Measurements from ENCODE around the gene ATP10D. TPM values are rescaled to one million over a fixed set of nuclear protein-coding genes. Genes with fewer than 3 reads are reported as not detected.

Gene ATP10D
- polyA plus RNA-seq, 3 donors: 40.0 to 61.8 (median 48.7) TPM

DNA sequence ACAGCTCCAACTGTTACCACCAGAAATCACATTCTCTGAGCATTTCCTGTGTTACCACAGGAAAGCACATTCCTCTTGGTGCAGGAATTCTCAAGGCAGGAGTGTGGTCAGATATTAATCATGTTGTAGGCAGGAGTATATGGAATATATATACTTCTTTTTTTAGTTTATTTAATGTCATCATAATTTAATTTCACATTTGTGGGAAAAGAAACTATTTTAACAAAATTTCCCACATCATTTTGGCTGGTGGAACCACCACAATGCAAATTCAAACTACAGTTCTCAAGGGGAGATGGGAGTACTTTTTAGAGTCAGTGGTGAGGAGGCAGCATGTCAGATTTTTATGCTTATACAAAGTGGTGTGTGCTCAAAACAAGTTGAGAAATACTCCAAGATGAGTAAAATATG is 139.0 kb downstream of the ATP10D start:
- no peak for DNase-seq (ENCODE audit: extremely low read depth in 1 of 11, low read depth in 9 of 11, low spot score in 4 of 11)

- DNase-seq (ENCODE audit: extremely low read depth in 1 of 11, low read depth in 9 of 11, low spot score in 4 of 11): no peak
These were observed 146.1 kb downstream of the ATP10D start for GRCh38 chr4:47631161-47631560.

DNA sequence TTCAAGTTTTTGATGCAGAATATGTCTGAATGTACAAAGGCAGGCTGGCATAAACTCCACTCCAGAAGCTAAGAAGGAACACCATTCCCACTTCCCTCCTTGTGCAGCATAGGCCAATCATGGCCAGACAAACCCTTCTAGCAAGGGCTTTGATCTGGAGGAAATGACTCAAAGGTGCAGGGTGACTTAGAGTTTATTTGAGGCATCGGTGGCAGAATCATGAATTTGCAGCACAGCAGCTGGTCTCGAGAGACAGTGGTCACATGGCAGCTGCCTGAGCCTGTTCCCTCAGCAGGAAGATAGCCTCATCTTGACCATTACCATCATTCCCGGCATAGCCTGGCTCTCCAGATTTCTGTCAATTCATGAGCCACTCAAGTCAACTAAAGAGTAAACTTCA is 154.5 kb downstream of the ATP10D start:
- DNase-seq (ENCODE audit: extremely low read depth in 1 of 11, low read depth in 9 of 11, low spot score in 4 of 11): no peak

GRCh38 chr4:47640911-47641310 is 155.8 kb downstream of the ATP10D start:
- no peak for DNase-seq (ENCODE audit: extremely low read depth in 1 of 11, low read depth in 9 of 11, low spot score in 4 of 11)

DNA sequence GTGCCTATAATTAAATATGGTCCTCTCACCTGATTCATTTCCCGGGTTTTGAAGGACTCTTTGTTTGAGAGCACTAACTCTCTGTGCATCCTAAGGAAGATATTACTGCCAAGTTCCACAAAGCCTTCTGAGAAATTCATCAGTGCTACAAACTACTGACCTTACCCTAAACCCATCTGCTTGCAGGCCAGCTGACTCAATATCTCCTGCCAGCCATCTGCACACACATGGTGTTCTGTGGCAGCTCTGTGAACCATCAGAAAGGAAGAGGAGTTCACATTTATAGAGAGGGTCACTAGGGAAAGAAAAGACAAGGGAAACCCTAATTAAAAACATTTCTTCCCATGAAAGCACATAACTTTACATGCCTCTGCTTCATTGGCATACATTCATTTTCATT is 156.7 kb downstream of the ATP10D start:
- no peak for DNase-seq (ENCODE audit: extremely low read depth in 1 of 11, low read depth in 9 of 11, low spot score in 4 of 11)

DNA sequence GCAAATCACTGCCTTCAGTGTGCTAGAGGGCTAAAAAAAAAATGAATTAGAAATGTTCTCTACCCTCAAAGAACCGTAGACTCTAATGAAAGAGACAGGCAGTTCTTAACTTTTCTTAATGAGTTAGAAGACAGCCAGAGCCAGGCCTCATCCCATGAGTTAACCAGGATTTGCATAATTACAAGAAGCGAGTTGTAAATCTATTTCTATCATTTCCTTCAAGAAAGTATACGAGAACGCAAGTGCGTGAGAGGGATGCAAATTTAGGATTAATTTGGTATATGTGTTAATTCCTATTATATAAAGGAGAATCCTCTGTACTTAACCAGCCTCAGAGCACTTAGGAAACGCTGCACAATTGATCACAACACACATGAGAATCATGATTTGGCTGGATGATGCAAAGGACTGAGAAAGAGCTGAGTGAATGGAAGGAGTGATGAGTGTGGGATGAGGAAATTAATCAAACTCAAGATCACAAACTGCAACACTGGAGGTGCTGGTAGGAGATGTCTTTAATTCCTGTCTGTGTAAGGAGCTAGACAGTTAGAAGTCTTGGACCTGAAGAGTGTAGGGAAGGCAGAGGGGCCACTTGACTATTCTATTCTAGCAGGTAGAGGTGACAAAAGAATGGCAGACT is 157.2 kb downstream of the ATP10D start:
- no peak for DNase-seq (ENCODE audit: extremely low read depth in 1 of 11, low read depth in 9 of 11, low spot score in 4 of 11)

Other genes with a start within 250 kb of the ATP10D start
- gene COMMD8, start 21.6 kb upstream of the ATP10D start, polyA plus RNA-seq (ENCODE audit: insufficient read length in 3 of 3): 10 to 100 TPM; 35.8 to 45.0 (median 40.1) TPM

All from renal cortex interstitium (tissue), 11 donors.